ENCODE results near the gene UGT8.
"Not testable (repeated sequence)": the region's sequence is repeated elsewhere in the genome, so short reads cannot be mapped to it uniquely, and the experiment has no call there.

UGT8 gene

DNA sequence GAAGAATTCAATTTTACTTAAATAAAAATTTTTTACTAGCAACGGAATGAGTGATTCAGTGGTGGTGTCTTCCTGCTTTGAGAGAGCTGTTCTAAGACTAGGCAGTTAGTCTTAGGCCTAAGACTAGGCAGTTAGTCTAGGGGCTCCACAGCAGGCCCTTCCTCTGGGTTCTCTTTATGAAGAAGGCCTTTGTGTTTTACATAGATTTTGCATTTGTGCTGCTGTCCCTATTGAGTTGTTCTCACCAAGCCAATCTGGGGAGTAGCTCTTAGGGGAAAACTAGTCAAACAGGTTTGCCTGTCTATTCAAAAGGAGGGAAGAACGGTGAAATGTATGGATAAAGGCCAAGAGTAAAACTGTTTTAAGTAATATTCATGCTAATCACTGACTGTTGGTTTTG lies 7.6 kb downstream of the UGT8 start:
- no peak for DNase-seq

DNA sequence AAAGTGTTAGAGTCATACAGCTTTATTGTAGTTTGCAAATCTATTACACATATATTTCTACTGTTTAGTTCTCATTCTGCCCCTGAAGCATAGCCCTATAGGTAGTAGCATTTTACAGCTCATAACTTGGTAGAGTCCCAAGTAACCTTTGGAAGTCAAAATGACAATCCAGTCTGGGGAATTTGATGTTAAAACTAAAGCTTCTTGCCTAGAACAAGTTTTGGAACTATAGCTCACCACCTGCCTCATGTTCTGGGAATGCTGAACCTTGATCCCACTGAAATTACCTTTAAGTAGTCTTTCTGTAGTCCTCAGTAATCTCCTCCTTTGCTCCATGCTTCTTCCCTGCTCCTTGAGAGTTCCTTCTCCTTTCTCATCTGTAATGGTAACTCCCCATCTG lies 8.4 kb downstream of the UGT8 start:
- DNase-seq: no peak

GRCh38 chr4:114613560-114613959 lies 15.0 kb downstream of the UGT8 start:
- no peak for DNase-seq

DNA sequence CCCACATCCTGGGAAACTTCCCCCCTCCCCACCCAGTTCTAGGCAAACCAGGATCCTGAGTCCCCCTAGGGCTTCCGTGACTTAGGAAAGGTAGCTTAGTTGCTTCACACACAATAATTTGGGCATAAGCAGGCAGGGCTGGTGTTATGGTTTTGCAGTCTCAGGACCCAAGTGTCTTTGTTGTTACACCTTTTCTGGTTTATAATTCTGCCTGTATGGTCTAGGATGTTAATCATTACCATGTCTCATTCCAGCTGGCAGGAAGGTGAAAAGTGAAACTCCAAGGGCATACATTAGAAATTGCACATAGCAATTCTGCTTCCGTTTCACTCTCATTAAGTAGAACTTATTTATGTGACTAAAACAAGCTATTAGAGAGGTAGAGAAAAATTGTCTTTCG lies 16.8 kb downstream of the UGT8 start:
- DNase-seq: no peak

- not testable (repeated sequence) for DNase-seq
Measured at GRCh38 chr4:114616036-114616435, 17.4 kb downstream of the UGT8 start.

DNA sequence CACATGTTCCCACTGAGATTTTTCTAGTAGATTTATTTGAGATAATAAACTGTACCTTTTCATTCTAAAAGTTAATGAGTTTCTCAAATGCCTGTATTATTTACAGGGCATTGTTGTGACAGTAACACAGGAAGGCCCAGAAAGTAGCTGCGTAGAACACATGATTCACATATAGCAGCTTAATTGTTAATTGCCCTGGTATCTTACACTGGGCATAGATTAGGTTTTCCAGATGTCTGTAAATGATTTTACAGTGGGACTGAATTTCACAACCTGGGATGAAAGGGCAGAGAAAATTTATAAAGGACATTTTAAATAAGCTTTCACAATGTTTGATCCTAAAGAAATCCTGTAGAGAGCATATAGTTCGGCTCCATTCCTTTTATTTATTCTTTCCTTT lies 27.6 kb downstream of the UGT8 start:
- DNase-seq: no peak

- DNase-seq: no peak
Measured at GRCh38 chr4:114636192-114636935, 37.8 kb downstream of the UGT8 start.

- DNase-seq: no peak
Measured at GRCh38 chr4:114642173-114642780, 43.7 kb downstream of the UGT8 start.

- no peak for DNase-seq
Measured at GRCh38 chr4:114649908-114650307, 51.3 kb downstream of the UGT8 start.

GRCh38 chr4:114653675-114654074 lies 55.1 kb downstream of the UGT8 start:
- DNase-seq: no peak

GRCh38 chr4:114654592-114654991 lies 56.0 kb downstream of the UGT8 start:
- no peak for DNase-seq

- DNase-seq: no peak
Measured at GRCh38 chr4:114658179-114658578, 59.6 kb downstream of the UGT8 start.

- no peak for DNase-seq
Measured at GRCh38 chr4:114658776-114659175, 60.2 kb downstream of the UGT8 start.

DNA sequence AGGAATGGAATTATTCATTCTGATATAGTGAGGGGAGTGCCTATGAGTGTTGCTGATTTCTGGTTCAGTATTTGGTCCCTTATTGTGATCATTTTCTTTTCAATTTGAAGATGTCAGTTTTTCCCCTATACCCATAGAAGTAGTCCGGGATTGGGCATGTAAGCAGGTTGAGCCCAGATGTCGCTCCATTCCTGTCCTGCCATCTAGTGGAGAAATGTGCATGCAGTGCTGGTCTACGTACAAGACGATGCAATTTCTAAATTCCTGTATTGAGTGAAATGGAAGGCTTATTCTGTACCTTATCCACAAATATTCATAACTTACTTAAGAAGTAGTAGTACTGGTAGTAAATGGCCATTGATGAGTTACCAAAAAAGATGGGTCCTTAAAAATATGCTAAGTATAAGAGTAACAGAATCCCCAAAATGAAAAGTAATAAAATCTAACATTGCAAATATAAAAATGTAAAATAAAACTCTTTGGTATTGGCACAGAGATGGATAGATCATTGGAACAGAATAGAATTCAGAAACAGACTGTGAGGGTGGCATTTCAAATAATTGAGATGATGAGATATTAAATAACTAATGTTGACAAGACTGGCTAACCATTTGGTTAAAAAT lies 60.9 kb downstream of the UGT8 start:
- DNase-seq: no peak

DNA sequence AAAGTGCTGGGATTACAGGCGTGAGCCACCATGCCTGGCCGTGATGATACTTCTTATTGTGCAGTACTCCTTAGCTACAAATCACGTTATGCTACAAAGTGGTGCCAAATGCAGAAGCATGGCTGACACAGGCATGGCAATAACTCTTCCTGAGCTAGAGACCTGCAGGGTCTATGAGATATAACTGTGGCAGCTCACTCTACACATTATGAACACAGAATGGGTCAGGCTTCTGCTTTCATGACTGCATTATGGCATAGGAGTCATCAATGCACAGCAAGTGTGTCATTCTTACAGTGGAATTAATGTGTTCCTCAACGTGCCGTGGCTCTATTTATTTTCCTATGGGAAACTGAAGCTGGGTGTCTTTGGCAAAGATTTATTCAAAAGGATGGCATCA lies 64.5 kb downstream of the UGT8 start:
- DNase-seq: no peak

GRCh38 chr4:114668577-114668976 lies 70.0 kb downstream of the UGT8 start:
- no peak for DNase-seq

- DNase-seq: not testable (repeated sequence)
Measured at GRCh38 chr4:114670733-114671132, 72.1 kb downstream of the UGT8 start.

- DNase-seq: no peak
Measured at GRCh38 chr4:114673306-114673705, 74.7 kb downstream of the UGT8 start.

DNA sequence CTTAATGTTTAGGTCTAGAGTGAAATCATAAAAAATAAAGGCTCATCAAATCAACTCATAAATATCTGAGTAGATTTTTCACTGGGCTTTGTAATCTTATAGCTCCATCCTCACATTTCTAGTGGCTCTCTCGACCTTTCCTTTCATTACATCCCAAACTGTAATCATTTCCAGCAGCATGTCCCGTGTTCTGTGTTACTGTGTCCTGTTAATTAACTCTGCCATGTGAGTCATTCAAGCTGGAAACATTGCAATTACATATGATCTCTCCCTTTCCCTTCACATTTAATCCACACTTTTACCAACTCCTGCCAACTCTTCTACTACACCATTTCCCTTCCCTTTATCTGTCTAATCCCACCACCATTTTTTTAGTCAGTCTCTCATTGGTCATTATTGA lies 75.5 kb downstream of the UGT8 start:
- no peak for DNase-seq

DNA sequence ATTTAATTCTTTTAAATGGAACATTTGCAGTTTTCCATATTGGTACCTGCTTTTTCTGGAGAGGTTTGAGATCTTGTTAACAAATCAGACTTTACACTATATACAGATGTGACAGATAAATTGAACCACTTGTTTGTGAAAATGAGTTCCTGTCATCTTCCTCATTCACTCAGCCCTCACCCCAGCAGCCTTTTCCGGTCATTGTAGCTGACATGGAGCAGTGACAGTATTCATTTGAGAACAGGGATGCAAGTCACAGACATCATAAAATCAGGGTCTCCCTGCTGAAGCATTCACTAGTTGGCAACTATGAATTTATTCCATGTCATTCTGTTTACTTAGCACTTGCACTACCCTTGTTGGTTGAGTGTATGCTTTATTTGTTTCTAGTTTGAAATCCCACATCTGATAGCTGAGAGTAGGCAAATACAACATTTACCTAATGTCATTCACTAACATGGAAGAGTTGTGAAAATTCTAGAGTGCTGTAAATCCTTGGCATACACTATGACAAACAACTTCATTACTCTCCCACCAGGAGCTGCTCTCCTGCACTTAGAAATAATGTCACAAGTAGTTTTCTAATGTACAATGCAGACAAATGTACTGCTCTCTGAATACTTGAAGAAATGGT lies 78.9 kb downstream of the UGT8 start:
- no peak for DNase-seq

DNA sequence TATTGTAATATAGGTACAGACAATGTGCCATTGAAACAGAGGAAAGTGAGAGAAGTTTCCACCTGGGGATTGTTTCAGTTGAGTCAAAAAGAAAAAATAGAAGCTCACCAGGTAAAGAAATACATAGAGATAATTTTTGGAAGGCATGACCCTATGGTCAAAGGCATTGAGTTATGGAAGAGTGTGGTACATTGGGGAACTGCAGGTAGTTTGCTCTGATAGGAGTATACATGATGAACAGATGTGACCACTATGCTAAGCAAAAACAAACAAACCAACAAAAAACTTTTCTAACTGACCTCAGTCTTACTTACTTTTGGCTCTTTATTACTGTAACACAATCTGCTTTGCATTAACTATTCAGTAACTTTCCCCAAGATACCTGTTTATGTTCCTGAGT lies 85.9 kb downstream of the UGT8 start:
- DNase-seq: no peak

- no peak for DNase-seq
Measured at GRCh38 chr4:114688059-114688458, 89.5 kb downstream of the UGT8 start.

DNA sequence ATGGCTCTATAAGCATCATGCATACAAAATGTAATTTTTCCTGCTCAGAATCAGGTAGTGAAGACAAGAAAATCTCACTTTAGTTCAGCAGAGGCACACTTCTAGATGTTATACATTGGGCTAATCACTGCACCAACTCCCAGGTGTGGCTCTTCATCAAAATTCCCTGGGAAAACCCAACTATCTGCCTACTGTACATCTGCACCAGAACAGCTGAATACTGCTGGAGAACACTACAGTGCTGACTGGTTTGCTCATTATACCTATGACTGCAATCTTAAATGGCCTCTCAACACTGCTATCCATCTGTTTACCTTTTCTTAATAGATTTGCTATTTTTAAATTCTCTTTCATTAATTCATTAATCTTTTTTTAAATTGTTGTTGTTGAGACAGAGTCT lies 92.0 kb downstream of the UGT8 start:
- DNase-seq: no peak

DNA sequence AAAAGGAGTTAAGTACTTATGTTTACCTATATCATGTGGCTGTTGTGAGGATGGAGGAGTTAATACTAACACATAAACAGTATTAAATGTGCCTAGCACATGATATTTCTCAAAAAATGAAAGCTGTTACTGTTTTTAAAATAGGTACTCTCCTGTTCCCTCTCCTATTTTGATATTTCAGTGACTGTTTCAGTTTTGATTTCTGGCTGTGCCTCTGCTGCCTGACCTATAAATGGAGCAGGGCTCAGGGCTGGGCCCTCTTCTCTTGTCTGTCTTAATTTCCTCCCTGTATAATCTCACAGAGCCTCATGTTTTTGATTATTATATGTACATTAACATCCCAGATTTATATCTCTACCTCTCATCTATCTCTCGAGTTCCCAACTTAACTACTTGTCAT lies 93.3 kb downstream of the UGT8 start:
- no peak for DNase-seq

All from activated T-cell treated with anti-CD3 and anti-CD28 coated beads, Interleukin-2, amount 50 U/mL, for 1 hour (primary cell).